ENCODE results near the gene IREB2. TPM values are rescaled to one million over a fixed set of nuclear protein-coding genes. Genes with fewer than 3 reads are reported as not detected.

Gene IREB2, protein sequence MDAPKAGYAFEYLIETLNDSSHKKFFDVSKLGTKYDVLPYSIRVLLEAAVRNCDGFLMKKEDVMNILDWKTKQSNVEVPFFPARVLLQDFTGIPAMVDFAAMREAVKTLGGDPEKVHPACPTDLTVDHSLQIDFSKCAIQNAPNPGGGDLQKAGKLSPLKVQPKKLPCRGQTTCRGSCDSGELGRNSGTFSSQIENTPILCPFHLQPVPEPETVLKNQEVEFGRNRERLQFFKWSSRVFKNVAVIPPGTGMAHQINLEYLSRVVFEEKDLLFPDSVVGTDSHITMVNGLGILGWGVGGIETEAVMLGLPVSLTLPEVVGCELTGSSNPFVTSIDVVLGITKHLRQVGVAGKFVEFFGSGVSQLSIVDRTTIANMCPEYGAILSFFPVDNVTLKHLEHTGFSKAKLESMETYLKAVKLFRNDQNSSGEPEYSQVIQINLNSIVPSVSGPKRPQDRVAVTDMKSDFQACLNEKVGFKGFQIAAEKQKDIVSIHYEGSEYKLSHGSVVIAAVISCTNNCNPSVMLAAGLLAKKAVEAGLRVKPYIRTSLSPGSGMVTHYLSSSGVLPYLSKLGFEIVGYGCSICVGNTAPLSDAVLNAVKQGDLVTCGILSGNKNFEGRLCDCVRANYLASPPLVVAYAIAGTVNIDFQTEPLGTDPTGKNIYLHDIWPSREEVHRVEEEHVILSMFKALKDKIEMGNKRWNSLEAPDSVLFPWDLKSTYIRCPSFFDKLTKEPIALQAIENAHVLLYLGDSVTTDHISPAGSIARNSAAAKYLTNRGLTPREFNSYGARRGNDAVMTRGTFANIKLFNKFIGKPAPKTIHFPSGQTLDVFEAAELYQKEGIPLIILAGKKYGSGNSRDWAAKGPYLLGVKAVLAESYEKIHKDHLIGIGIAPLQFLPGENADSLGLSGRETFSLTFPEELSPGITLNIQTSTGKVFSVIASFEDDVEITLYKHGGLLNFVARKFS
- 14.3 and 17.2 TPM in 2 replicates for total RNA-seq

DNA sequence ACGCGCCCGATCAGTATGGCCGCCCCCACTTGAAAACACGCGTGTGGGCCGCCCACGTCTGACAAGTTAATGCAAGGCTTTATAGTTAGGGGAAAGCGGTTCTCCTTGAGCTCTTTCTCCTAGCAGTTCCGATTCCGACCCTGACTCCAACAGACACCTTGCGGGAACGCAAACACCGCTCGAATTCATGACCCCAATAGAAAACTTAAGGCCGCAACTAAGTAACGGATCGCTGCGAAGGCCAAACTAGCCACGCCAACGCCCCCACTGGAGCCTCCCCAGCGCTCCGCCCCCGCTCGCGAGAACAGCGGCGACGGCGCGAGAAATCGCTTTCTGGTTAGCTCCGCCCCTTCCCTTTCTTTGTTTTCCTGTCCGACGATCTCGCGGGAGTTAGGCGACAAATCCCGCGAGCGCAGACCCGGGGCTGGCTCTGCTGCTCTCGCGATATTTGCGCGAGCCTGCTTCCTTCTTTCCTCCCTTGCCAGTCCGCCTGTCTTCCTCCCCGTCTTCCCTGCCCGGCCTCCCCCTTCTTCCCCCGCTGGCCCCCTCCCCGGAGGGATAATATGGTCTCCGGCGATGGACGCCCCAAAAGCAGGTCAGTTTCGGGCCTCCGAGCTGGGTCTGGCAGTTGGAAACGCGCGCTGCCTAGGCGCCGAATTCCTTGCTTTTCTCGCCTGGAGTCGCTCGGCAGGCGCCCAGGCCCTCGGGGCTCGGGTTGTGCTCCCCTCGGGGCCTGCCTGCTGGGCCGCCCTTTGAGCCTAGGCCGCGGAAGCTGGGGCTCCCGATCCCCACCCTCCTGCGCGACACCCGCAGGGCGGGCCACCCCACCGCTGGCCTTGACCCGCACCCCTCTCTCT lies at the start of gene IREB2:
TSS of gene IREB2 (plus strand) at position 455 of the 857 bp plus-strand sequence. CDS start at position 577, 122 bp downstream.

DNA sequence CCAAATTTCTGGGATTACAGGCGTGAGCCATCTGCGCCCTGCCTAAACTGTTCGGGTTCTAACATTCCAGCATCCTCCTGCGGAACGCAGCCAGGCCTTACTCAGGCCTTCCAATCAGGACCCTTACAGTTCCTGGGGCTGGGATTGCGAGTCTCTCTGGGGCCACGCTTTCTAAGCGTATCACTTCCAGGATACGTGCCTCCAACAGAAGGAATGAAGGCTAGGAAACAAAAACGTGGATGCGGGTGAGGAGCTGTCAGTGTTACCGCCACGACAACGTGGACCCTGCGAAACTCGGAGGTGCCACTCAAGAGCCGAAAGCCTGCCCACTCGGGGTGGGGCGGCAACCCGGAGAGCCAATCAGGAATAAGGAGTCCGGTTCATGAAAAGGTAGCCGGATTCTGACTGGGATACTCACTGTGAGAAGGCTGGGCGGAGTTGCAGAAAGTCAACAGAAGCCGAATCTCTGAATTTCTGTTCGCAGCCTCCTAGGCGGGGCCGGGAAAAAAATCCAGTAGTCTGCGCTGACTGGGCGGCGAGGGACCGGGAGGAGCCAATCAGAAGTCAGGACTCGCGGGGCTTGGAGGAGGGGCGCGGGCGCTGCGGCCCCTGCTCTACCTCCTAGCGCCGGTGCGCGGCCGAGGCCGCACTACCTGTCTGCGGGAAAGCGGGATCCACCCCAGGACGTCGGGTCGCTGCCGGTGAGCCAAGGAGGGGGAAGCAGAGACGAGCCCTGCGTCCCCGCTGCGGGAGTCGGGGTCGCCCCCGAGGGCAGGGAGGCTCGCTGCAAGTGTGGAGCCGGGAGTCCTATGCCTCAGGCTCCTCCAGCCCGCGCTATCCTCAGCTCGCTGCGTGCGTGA lies 69.2 kb downstream of the IREB2 start, which contains the start of gene HYKK:
TSS of gene HYKK (plus strand) at position 607 of the 860 bp plus-strand sequence. CDS start 5,512 bp downstream, outside the sequence.

DNA sequence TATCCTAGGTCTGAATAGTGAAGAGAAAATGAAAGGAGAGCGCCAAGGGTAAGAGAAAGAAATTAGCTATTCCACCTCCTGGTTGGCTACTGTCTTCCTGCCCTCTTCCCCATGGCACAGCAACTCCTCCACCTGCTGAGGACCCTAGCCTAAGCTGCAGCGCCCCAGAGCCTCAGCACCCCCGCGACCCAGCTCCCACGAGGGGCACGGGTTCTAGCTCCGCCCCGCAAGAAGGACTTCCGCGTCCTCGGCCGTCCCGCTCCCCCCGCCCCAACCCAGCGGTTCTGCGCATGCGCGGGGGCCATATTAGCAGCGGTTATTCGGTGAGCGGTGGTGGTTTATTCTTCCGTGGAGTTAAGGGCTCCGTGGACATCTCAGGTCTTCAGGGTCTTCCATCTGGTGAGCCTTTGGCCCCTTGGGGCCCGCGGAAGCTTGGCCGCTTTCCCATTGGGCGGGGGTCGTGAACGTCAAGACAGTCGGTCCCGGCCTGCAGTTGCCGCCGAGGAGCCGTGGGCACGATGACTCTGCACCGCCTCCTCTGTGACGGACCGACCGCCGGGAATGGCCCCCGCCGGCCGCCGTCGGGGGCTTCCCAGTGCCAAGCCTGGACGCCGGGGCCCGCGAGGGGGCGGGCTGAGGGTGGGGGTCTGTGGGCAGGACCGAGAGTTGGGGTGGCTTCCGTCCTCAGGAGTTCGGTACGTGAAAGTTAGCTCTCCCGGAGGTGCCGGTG lies 102.3 kb downstream of the IREB2 start, which contains the start of gene PSMA4:
TSS of gene PSMA4 (plus strand) at position 304 of the 730 bp plus-strand sequence. CDS start 1,484 bp downstream, outside the sequence.

Other genes with a start within 250 kb of the IREB2 start
- not detected in 2 replicates for gene ACSBG1, start 203.7 kb upstream of the IREB2 start, total RNA-seq
- 2.1 and 3.0 TPM in 2 replicates for gene DNAJA4, start 173.7 kb upstream of the IREB2 start, total RNA-seq
- 83.4 and 96.8 TPM in 2 replicates for gene SKIC8, start 138.6 kb upstream of the IREB2 start, total RNA-seq
- gene CRABP1, start 97.9 kb upstream of the IREB2 start, total RNA-seq = not detected in 2 replicates
- 2.2 TPM in 2 replicates for gene HYKK, start 69.4 kb downstream of the IREB2 start, total RNA-seq
- gene PSMA4, start 102.2 kb downstream of the IREB2 start, total RNA-seq = 136 and 137 TPM in 2 replicates
- gene CHRNA5, start 127.3 kb downstream of the IREB2 start, total RNA-seq = 0.13 and 0.31 TPM in 2 replicates
- gene CHRNA3, start 182.8 kb downstream of the IREB2 start, total RNA-seq = 0.13 TPM in 1 of 2 replicates, not detected in the other
- not detected in 2 replicates for gene CHRNB4, start 203.0 kb downstream of the IREB2 start, total RNA-seq

All from aortic smooth muscle cell (primary cell).